CD4-positive, alpha-beta T cell treated with Interleukin-4 for 4 hours (primary cell): ENCODE results near the gene APEX1.
A peak's percentile ranks its signal among the peaks of the same experiment; 100 is the strongest.
"Not testable (repeated sequence)": the region's sequence is repeated elsewhere in the genome, so short reads cannot be mapped to it uniquely, and the experiment has no call there.

ENCODE experiments used
- DNase-seq: peaks from one replicate; pipeline ENCODE4 v3.0.0-alpha.2; 2020

The APEX1 gene

DNA sequence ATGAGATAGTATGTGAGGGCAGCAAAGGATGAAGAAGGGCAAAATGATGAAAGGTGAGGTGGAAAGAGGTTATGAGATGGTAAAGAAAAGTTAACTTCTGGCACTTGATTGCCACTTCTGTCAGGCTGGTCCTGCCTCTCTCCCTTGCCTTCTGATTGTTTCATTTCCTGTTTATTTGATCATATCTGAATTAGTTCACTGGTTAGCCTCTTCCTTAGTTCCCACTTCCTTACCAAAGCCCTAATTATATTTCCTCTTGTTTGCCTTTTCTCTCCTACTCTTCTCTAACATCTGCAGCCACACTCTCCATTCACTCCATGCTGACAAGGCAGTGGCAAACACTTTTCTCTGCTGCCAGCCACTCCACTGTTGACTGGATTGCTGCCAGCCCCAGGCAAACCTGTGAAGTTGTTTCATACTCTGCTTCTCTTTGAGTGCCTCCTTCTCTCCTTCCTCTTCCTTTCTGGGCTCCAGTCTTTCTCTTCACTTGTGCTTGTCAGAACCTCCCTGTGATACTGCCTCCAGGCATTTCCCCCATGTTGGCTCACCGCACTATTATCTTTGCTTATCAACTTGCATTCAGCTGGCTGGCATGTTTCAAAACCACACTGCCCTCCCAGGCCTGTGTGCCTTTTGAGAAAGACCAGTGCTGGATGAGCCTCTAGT, 22.3 kb downstream of the APEX1 start:
- peak; percentile 58 for DNase-seq

DNA sequence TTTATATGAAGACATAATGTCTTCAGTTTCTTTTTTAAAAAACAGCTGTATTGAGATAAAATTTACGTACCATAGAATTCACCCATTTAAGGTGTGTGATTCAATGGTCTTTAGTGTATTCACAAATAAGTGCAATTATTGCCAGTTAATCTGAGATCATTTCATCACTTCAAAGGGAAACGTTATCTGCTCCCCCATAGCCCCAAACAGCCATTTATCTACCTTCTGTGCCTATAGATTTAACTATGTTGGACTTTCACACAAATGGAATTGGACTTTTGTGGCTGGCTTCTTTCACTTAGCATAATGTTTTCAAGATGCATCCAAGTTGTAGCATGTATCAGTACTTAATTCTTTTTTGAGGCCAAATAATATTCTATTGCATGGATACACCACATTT, 23.9 kb downstream of the APEX1 start:
- no peak for DNase-seq

- DNase-seq, result no peak
Observed at GRCh38 chr14:20482382-20482781, 27.4 kb downstream of the APEX1 start.

DNA sequence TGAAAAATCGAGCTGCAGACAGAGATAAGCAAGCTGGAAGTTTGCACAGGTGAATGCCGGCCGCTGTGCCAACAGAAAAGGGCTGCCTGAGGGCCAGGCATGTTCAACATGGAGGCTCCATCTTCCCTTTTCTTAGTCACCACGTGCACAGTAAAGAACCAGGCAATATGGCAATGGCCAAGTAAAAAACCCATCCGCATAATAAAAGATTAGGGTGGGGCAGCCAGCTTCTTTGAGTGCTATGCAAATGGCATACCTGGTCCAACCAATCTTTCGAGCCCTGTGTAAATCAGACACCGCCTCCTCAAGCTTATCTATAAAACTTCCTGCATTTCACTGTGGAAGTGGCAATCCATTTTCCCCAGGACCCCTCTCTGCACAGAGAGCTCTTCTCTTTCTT, 30.9 kb downstream of the APEX1 start:
- DNase-seq, result no peak

- DNase-seq, result no peak
Observed at GRCh38 chr14:20486684-20487395, 31.8 kb downstream of the APEX1 start.

- no peak for DNase-seq
Observed at GRCh38 chr14:20487396-20487725, 32.3 kb downstream of the APEX1 start.

DNA sequence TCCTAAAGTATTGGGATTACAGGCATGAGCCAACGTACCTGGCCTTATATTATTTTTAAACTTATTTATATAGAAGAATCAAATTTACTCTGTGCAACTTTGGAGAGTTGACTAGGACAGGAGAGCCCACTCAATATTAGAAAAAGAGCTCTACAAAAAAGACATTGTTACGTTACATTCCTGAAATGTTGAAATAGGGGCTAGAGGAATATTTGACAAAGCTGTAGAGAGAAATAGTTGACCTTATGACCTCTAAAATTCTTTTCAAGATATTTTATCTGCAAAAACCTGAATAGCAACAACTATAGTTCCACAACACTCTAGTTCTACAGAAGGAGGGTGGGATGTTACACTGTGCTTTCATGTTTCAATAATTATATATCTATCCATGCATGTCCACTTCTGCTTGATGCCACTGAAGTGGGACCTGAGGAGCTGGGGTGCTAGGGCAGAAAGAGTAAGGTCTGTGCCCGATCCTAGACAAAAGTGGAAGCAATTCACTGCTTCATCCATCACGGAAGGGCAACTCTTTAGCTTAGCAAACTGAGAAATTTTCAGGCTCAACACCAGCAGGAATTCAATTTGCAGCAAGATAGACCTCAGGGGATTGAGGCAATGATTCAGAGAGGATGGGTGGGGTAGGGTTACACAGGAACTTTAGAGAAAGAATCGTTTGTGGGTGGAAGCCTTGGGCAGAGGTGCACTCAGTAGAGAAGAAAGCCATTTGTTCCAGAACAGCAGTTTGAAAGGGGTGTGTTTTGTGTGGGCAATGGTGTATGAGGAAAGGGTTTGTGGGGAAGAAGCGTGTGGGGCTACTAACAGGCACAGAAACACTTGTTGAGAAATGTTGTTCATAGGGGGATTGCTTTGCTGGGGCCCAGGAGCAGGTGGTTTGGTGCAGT, 34.3 kb downstream of the APEX1 start:
- DNase-seq, result peak; percentile 65

DNA sequence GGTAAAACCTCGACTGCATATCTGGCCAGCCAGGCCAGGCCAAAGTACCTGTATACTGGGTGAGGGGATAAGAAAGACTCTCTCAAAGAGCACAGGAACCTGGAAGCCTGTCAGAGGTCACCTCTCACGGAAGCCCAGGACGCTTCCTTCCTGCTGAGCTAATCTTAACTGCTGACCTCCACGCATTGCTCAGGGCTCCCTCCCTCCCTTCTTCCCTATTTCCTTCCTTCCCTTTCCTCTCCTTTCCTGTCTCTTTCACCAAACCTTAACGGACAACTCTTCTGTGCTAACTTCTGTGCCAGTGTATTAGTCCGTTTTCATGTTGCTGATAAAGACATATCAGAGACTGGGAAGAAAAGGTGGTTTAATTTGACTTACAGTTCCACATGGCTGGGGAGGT, 35.5 kb downstream of the APEX1 start:
- no peak for DNase-seq

DNA sequence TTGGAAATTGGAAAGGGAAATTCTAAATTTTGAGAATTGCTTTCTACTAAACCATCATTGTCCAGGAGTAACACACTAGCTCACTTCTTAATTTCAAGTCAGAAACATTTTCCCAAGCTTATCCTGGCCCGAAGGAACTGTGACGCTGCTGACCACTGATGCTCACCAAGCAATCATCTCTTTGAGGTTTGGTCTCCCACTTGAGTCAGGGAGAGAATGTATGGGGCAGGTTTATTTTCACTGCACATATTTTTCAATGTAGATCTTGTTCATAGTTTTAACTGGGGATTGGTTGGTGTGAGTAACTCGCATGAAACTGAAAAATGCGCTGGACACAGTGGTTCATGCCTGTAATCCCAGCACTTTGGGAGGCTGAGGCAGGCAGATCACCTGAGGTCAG, 37.5 kb downstream of the APEX1 start:
- DNase-seq, result no peak

- DNase-seq, result peak; percentile 10
Observed at GRCh38 chr14:20493634-20494033, 38.6 kb downstream of the APEX1 start.

DNA sequence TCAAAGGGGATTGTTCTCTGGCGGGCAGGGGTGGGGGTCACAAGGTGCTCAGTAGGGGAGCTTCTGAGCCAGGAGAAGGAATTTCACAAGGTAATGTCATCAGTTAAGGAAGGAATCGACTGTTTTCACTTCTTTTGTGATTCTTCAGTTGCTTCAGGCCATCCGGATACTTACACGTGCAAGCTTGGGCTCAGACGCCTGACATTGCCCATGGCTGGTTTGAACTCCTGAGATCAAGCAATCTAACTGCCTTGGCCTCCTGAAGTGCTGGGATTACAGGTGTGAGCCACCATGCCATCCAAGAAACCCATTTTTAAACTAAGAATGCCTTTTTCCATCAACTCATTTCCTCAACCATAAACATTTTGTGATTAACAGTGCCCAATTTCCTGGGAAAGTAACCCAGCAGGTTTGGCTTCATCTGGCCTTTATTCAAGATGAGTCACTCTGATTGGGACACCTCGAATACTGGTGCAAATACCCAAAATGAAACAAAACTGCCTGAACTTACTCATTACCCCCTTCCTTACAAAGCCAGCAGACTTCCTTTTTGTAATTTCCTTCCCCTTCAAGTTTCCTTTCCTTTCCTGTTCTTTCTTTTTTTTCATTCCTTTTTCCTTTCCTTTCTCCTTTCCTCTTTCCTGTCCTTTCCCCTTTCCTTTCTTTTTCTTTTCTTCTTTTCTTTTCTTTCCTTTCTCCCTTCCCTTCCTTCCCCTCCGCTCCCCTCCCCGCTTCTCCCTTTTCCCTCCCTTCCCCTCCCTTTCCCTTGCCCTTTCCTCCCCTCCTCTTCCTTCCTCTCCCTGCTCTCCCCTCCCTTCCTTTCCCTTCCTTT, 40.1 kb downstream of the APEX1 start:
- DNase-seq, result peak; percentile 15

DNA sequence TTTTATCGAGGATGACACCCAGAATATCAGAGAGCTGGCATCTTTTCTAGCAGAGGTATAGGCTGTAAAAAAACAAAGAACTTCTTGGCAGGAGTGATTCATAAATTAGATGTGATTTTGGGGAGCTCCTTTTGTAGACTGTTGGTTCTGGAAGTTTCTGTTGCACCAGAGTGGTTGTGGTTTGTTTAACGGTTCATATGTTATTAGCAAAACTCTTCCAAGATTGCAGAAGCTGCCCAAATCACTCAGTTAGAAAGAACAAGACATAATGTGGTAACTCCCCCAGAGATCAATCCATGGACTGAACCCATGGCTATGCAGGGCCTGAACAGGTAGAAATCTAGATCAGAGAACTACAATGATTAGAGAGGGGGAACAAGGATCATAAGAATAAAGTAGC, 43.6 kb downstream of the APEX1 start:
- DNase-seq, result no peak

DNA sequence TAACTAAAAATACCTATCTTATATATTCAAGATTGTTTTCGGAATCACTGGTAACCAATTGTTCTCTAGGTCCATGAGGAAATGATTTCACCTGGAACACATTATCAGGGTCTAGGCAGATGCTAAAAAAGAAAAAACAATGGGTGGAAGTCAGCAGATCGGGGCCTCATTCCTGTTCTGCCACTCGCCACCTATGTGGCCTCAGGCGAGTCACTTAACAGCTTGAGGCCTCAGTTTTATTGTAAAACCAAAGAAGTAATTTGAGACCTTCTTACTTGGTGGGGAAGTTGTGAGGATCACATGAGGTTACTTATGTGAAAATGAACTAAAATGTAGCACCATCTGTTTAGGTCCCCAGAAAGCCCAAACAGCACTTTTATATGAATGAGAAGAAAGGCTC, 44.1 kb downstream of the APEX1 start:
- DNase-seq, result no peak

GRCh38 chr14:20499881-20500280, 44.9 kb downstream of the APEX1 start:
- no peak for DNase-seq

- no peak for DNase-seq
Observed at GRCh38 chr14:20501346-20501745, 46.3 kb downstream of the APEX1 start.

DNA sequence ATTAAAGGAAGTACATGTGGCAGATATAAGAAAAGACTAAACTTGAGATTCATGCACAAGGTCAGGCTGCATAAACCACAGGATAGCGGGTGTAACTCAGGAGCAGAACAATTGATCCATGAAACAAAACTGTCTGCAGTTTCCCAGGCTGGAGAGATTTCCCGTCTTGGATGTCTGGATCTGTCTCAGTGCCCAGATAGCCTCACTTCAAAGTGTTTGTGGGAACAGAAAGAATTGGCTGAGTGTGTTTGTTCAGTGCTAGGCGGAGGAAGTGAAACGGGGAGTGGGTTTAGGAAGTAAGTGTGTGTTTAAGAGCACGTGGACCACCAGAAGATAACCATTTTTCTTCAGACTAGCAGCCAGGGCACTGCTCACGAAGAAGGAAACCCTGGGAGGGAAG, 48.9 kb downstream of the APEX1 start:
- DNase-seq, result no peak

DNA sequence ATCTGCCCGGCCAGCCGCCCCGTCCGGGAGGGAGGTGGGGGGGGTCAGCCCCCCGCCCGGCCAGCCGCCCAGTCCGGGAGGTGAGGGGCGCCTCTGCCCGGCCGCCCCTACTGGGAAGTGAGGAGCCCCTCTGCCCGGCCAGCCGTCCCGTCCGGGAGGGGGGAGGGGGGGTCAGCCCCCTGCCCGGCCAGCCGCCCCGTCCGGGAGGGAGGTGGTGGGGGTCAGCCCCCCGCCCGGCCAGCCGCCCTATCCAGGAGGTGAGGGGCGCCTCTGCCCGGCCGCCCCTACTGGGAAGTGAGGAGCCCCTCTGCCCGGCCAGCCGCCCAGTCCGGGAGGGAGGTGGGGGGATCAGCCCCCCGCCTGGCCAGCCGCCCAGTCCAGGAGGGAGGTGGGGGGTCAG, 51.2 kb downstream of the APEX1 start:
- DNase-seq, result not testable (repeated sequence)

- DNase-seq, result not testable (repeated sequence)
Observed at GRCh38 chr14:20506752-20507151, 51.7 kb downstream of the APEX1 start.
